K562 treated with DMSO at 1 percent for 12 hours (cell line): Measurements from ENCODE around the gene ISOC1. TPM values are rescaled to one million over a fixed set of nuclear protein-coding genes. Genes with fewer than 3 reads are reported as not detected.

Source experiments
- total RNA-seq: library from RNA; unstranded; fragments of 300-600 nt; gene quantifications from 2 replicates; pipeline ENCODE4 v1.2.3, GENCODE V29; 2022; ENCODE audit not compliant: insufficient read depth

The ISOC1 gene
- total RNA-seq, result 30.5 and 45.1 TPM in 2 replicates

DNA sequence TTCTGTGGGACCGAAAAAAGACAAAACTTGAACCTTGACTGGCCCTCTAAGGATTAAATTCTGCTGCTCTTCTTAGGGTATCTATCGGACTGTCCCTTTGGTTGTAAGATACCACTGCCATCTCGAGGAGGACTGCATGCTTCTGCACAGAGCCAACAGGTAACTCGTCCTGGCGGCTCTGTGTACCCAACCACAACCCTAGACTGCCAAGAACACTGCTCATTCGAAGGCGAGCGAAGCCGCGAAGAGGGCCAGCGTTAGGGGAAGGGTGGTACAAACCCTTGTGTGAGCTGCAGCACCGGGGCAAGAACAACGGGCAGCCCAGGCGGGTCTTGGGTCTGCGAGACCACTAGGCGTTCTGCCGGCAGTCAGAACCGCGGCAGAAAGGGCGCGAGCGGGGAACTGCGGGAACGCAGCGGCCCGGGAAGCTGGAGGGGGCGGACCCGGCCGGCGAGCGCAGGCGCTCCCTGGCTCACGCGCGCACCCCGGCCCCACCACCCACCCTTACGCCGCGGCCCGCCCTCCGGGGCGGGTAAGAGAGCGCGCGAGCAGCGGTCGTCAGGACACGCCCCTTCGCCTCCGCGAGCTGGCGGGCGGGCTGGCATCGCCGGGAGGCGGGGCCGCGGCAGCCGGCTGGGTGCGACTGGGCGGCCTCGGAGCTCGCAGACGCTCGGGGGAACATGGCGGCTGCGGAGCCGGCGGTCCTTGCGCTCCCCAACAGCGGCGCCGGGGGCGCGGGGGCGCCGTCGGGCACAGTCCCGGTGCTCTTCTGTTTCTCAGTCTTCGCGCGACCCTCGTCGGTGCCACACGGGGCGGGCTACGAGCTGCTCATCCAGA is at the start of gene ISOC1:
ISOC1 (plus strand) TSS at position 663 of the 837 bp plus-strand sequence; CDS start at position 681, 18 bp downstream.

Other genes starting within 250 kb of the ISOC1 start
- 1.2 TPM in 1 of 2 replicates, not detected in the other for gene SLC27A6, start 129.3 kb upstream of the ISOC1 start, total RNA-seq